PFSK-1 (cell line): ENCODE measurements around the gene IFIT3.

Experiments used
- POLR2AphosphoS5 ChIP-seq: IDR thresholded peaks from 2 replicates; pipeline ENCODE4 v1.6.1; 2012; ENCODE audit warnings: low read depth, mild to moderate bottlenecking, control low read depth, low read length, moderate library complexity
- SIN3A ChIP-seq: IDR thresholded peaks from 2 replicates; pipeline ENCODE4 v1.6.1; 2012; ENCODE audit warnings: mild to moderate bottlenecking, low read length, moderate library complexity, borderline replicate concordance; ENCODE audit not compliant: insufficient read depth

GRCh38 chr10:89339875-89340274 is 12.1 kb downstream of the IFIT3 start:
- TF ChIP-seq SIN3A (no peak), POLR2AphosphoS5 (no peak)
